Activated CD4-positive, alpha-beta T cell treated with anti-CD3 and anti-CD28 coated beads for 36 hours (primary cell): Measurements from ENCODE around the gene NPAS4. TPM values are rescaled to one million over a fixed set of nuclear protein-coding genes. Genes with fewer than 3 reads are reported as not detected.
"Not testable (repeated sequence)": the region's sequence is repeated elsewhere in the genome, so short reads cannot be mapped to it uniquely, and the experiment has no call there.

Experiments
- ATAC-seq: fragments of 200-7000 bp; cut with Tn5 transposase; one replicate; pipeline ENCODE4 v1.10.0; 2021; ENCODE audit warnings: mild to moderate bottlenecking, moderate library complexity
- CTCF ChIA-PET: fragments of 350-600 bp; sonication (Branson Sonifier 250); formaldehyde crosslinking; loops from one replicate; lab custom pipeline; 2021; ENCODE audit warnings: antibody characterized with exemption; lab: Charles Lee
- POLR2A ChIA-PET: fragments of 350-600 bp; sonication (Branson Sonifier 250); formaldehyde crosslinking; loops from one replicate; lab custom pipeline; 2021; ENCODE audit warnings: antibody characterized with exemption, inconsistent platforms; lab: Charles Lee
- DNase-seq: peaks from one replicate; pipeline ENCODE4 v3.0.0-alpha.2; 2020
- H3K27ac Mint-ChIP-seq: one replicate; pipeline ENCODE4 v1.8.0; 2021; ENCODE audit warnings: mixed read lengths
- H3K27me3 Mint-ChIP-seq: one replicate; pipeline ENCODE4 v1.8.0; 2021; ENCODE audit warnings: mixed read lengths
- H3K36me3 Mint-ChIP-seq: one replicate; pipeline ENCODE4 v1.8.0; 2021; ENCODE audit warnings: low read depth, mixed read lengths
- H3K4me1 Mint-ChIP-seq: one replicate; pipeline ENCODE4 v1.8.0; 2021; ENCODE audit warnings: mixed read lengths
- H3K4me3 Mint-ChIP-seq: one replicate; pipeline ENCODE4 v1.8.0; 2021; ENCODE audit warnings: mild to moderate bottlenecking, moderate library complexity, mixed read lengths
- H3K9me3 Mint-ChIP-seq: one replicate; pipeline ENCODE4 v1.8.0; 2021; ENCODE audit warnings: low read depth, mixed read lengths
- intact Hi-C, 2 experiments: fragments of 100-400 bp; cut with DNase I in 1 of 2; cut with micrococcal nuclease in 1 of 2; formaldehyde crosslinking; loops; one replicate each; pipeline versions ENCODE4 v1.14.2 to v1.15.1; 2022 to 2024; cut with DNase I, micrococcal nuclease
- total RNA-seq, 2 experiments: library from RNA; stranded (reverse); gene quantifications; one replicate each; pipeline ENCODE4 v1.2.3, GENCODE V29; 2021

The NPAS4 gene
- total RNA-seq = under 1 TPM; 0.07 TPM

DNA sequence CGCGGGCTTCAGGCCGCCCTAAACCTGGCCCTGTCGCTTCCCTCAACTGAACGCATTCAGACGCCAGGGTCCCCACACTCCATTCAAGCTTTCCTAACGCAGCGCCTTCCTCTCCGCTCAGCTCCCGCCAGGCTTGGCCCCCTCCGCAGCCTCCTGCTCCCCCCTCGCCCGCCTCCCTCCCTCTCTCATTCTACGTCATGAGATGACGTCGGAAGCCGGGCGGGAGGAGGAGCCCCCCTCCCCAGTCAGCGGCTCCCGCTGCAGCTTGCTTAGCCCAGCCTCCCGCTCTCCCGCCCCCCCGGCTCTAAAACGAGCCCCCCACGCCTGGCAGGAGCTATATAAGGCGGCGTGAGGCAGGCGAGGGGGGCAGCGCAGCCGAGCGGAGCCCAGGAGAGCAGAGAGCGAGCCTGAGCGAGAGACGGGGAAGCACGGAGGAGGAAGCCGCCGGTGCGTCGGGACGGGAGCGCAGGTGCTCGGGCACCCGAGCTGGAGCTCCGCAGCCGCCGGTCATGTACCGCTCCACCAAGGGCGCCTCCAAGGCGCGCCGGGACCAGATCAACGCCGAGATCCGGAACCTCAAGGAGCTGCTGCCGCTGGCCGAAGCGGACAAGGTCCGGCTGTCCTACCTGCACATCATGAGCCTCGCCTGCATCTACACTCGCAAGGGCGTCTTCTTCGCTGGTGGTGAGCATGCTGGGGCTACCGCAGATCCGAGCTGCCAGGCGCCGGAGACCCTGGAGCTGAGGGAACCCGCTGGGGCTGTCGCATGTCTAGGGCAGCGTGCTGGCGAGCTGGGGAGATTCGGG, at the start of gene NPAS4:
Gene NPAS4, plus strand, starts transcription at position 365 of the 806 bp plus-strand sequence. Its CDS starts 145 bp downstream, at position 510.
- Mint-ChIP-seq H3K27me3 (peaks cover 41% of the 10 kb centered on the region), H3K4me3 (no peak within 1 kb of the TSS), H3K27ac (no peak within 1 kb of the TSS), H3K9me3 (peaks cover 6% of the 10 kb centered on the region), H3K36me3 (no peaks in the 10 kb centered on the region), H3K4me1 (peaks cover 33% of the 10 kb centered on the region)
- ChIA-PET CTCF (interaction anchor here (0.6 to 2.1 kb wide), 12 partner anchors 9 to 257 kb away, joined by 3 to 14 read pairs (median 5); partner anchors contain the start of genes MRPL11 and RBM4B), POLR2A (interaction anchor here (1.0 to 1.7 kb wide), 3 partner anchors 9 to 195 kb away, joined by 3 to 5 read pairs (median 5); partner anchors contain the start of genes DPP3 and RBM14)
- peak; percentile 16 for DNase-seq
- ATAC-seq = no peak
- intact Hi-C loops = loop anchor here (1.0 to 5.0 kb wide), 6 partner anchors 13 to 421 kb away; partner anchors contain the start of genes YIF1A (in 2 of the 2), DPP3 (in 1 of the 2), RBM14 (in 1 of the 2) and RCE1 (in 1 of the 2)

GRCh38 chr11:66371627-66372415, 49.0 kb upstream of the NPAS4 start, which contains the start of gene SLC29A2:
SLC29A2 (minus strand) TSS chr11:66371760; CDS start chr11:66371591, 169 bp downstream.
- Mint-ChIP-seq H3K4me3 (peak within 1 kb of the TSS; percentile 91), H3K9me3 (no peaks in the 10 kb centered on the region), H3K27ac (peak within 1 kb of the TSS; percentile 91), H3K4me1 (peaks cover 19% of the 10 kb centered on the region), H3K36me3 (peaks cover 6% of the 10 kb centered on the region), H3K27me3 (no peaks in the 10 kb centered on the region)
- CTCF ChIA-PET = interaction anchor here (0.6 to 1.5 kb wide), 8 partner anchors 8 to 40 kb away, joined by 3 to 9 read pairs (median 4); no protein-coding TSS in a partner anchor
- POLR2A ChIA-PET = interaction anchor here (1.1 to 1.2 kb wide), 2 partner anchors 14 to 26 kb away, joined by 3 to 12 read pairs; no protein-coding TSS in a partner anchor
- intact Hi-C loops = loop anchor here (1.0 to 2.0 kb wide), 9 partner anchors 15 to 512 kb away; partner anchors contain the start of genes BRMS1 (in 1 of the 2), DPP3 (in 1 of the 2), MRPL11 (in 1 of the 2) and MUS81 (in 1 of the 2)
- ATAC-seq (peak; percentile 87), DNase-seq (peak; percentile 92)

- Mint-ChIP-seq H3K4me3 (no peak overlapping the region), H3K27me3 (no peaks in the 10 kb centered on the region)
- POLR2A ChIA-PET = no interaction called here
Observed at GRCh38 chr11:66373265-66373664, 47.6 kb upstream of the NPAS4 start.

GRCh38 chr11:66373690-66374287, 47.0 kb upstream of the NPAS4 start:
- not testable (repeated sequence) for H3K27me3 Mint-ChIP-seq

More at GRCh38 chr11:66373265-66373664, 47.6 kb upstream of the NPAS4 start:
- DNase-seq = no peak
- CTCF ChIA-PET = interaction anchor here (1.3 to 3.5 kb wide), 3 partner anchors 11 to 34 kb away, joined by 3 to 19 read pairs (median 4); no protein-coding TSS in a partner anchor
- intact Hi-C loops = loop anchor here in 1 of 2 experiments (2.0 kb wide), 1 partner anchor 14 kb away; no protein-coding TSS in a partner anchor
- Mint-ChIP-seq H3K27ac (no peak overlapping the region), H3K9me3 (no peaks in the 10 kb centered on the region), H3K36me3 (peaks cover 3% of the 10 kb centered on the region), H3K4me1 (peaks cover 19% of the 10 kb centered on the region)
- no peak for ATAC-seq

DNA sequence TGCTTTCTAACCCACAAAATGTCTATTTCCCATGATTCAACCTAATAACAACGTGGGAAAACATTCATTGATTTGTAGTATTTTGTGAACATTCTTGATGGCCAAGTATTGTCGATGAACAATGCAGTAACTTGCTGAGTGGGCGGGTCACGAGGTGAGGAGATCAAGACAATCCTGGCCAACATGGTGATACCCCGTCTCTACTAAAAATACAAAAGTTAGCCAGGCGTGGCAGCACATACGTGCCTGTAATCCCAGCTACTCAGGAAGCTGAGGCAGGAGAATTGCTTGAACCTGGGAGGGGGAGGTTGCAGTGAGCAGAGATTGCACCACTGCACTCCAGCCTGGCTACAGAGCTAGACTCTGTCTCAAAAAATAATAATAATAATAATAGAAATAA, 40.6 kb upstream of the NPAS4 start:
- H3K27me3 Mint-ChIP-seq, intact Hi-C loops, H3K4me3 Mint-ChIP-seq, POLR2A ChIA-PET, H3K36me3 Mint-ChIP-seq, H3K4me1 Mint-ChIP-seq, H3K9me3 Mint-ChIP-seq, H3K27ac Mint-ChIP-seq: not testable (repeated sequence)
- CTCF ChIA-PET = interaction anchor here (0.6 to 3.0 kb wide), 3 partner anchors 9 to 433 kb away, joined by 3 to 18 read pairs (median 3); no protein-coding TSS in a partner anchor
- ATAC-seq = peak; percentile 51
- peak; percentile 38 for DNase-seq

More at GRCh38 chr11:66373690-66374287, 47.0 kb upstream of the NPAS4 start:
- ChIA-PET POLR2A (interaction anchor here (0.7 kb wide), 1 partner anchor 12 kb away, joined by 3 read pairs; no protein-coding TSS in a partner anchor), CTCF (interaction anchor here (1.3 to 3.5 kb wide), 3 partner anchors 11 to 34 kb away, joined by 3 to 19 read pairs (median 4); no protein-coding TSS in a partner anchor)
- intact Hi-C loops = loop anchor here in 1 of 2 experiments (2.0 kb wide), 1 partner anchor 13 kb away; no protein-coding TSS in a partner anchor
- not testable (repeated sequence) for H3K36me3 Mint-ChIP-seq, H3K9me3 Mint-ChIP-seq, ATAC-seq, DNase-seq, H3K4me3 Mint-ChIP-seq, H3K27ac Mint-ChIP-seq
- peaks cover 19% of the 10 kb centered on the region for H3K4me1 Mint-ChIP-seq

DNA sequence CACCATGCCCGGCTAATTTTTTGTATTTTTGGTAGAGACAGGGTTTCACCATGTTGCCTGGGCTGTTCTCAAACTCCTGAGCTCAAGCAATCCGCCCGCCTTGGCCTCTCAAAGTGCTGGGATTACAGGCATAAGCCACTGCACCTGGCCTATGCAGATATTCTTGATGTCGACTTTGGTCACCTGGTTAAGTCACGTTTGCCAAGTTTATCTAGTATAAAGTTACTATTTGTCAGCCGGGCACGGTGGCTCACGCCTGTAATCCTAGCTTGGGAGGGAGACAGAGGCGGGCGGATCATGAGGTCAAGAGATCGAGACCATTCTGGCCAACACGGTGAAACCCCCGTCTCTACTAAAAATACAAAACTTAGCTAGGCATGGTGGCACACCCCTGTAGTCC, 36.5 kb upstream of the NPAS4 start:
- ATAC-seq, H3K27ac Mint-ChIP-seq, DNase-seq, POLR2A ChIA-PET, intact Hi-C loops, H3K9me3 Mint-ChIP-seq, H3K36me3 Mint-ChIP-seq, H3K4me3 Mint-ChIP-seq, H3K27me3 Mint-ChIP-seq, H3K4me1 Mint-ChIP-seq: not testable (repeated sequence)
- CTCF ChIA-PET = interaction anchor here (0.7 to 2.8 kb wide), 9 partner anchors 9 to 148 kb away, joined by 3 to 34 read pairs (median 9); partner anchors contain the start of gene B4GAT1

- Mint-ChIP-seq H3K4me1 (peaks cover 7% of the 10 kb centered on the region), H3K9me3 (no peaks in the 10 kb centered on the region), H3K27me3 (no peaks in the 10 kb centered on the region), H3K27ac (peak overlapping the region; percentile 15), H3K36me3 (no peaks in the 10 kb centered on the region), H3K4me3 (peak overlapping the region; percentile 47)
- intact Hi-C loops = loop anchor here (2.0 to 5.0 kb wide), 2 partner anchors 14 to 46 kb away; no protein-coding TSS in a partner anchor
- DNase-seq (peak; percentile 92), ATAC-seq (peak; percentile 80)
- ChIA-PET CTCF (interaction anchor here (0.6 to 2.8 kb wide), 49 partner anchors 9 to 915 kb away, joined by 3 to 34 read pairs (median 4); partner anchors contain the start of genes B4GAT1, CTSF, MRPL11 and NPAS4), POLR2A (interaction anchor here (0.6 to 1.5 kb wide), 2 partner anchors 13 to 14 kb away, joined by 3 to 12 read pairs; no protein-coding TSS in a partner anchor)
Observed at GRCh38 chr11:66386171-66387069, 34.4 kb upstream of the NPAS4 start.

GRCh38 chr11:66388780-66389386, 32.0 kb upstream of the NPAS4 start:
- Mint-ChIP-seq H3K36me3 (no peaks in the 10 kb centered on the region), H3K27ac (no peak overlapping the region), H3K27me3 (no peaks in the 10 kb centered on the region), H3K9me3 (no peaks in the 10 kb centered on the region), H3K4me1 (peaks cover 7% of the 10 kb centered on the region), H3K4me3 (no peak overlapping the region)
- CTCF ChIA-PET = interaction anchor here (0.5 to 2.8 kb wide), 43 partner anchors 8 to 666 kb away, joined by 3 to 21 read pairs (median 4); partner anchors contain the start of genes BBS1, BRMS1, DPP3 and MRPL11
- peak; percentile 89 for ATAC-seq
- intact Hi-C loops = loop anchor here (1.0 to 5.0 kb wide), 2 partner anchors 43 to 77 kb away; no protein-coding TSS in a partner anchor
- POLR2A ChIA-PET = interaction anchor here (0.6 kb wide), 1 partner anchor 81 kb away, joined by 3 read pairs; no protein-coding TSS in a partner anchor
- peak; percentile 87 for DNase-seq

DNA sequence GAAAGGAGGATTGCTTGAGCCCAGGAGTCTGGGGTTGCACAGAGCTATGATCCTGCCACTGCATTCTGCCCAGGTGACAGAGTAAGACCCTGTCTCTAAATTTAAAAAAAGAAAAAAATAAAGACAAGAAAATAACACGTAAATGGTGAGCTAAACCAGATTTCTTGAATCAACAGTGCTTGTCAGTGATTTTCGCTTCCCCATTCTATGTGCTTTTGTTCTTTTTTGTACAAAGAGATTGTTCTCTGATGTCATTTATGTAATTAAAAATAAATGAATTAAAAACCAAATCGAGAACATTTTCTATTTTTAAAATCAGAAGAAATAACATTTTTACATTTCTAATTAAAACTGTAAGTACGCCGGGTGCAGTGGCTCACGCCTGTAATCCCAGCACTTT, 29.5 kb upstream of the NPAS4 start:
- intact Hi-C loops = no loop called here
- ATAC-seq (no peak), DNase-seq (no peak)
- H3K4me1 Mint-ChIP-seq = peaks cover 3% of the 10 kb centered on the region
- no peaks in the 10 kb centered on the region for H3K9me3 Mint-ChIP-seq
- POLR2A ChIA-PET = no interaction called here
- no peak overlapping the region for H3K4me3 Mint-ChIP-seq
- H3K27me3 Mint-ChIP-seq = no peaks in the 10 kb centered on the region
- CTCF ChIA-PET = interaction anchor here (0.8 to 1.0 kb wide), 4 partner anchors 28 to 80 kb away, joined by 3 to 4 read pairs (median 4); partner anchors contain the start of genes MRPL11 and RIN1
- no peaks in the 10 kb centered on the region for H3K36me3 Mint-ChIP-seq
- H3K27ac Mint-ChIP-seq = no peak overlapping the region
